HG03469 (cell line): ENCODE data around the gene CDH1.

Source experiments
- ATAC-seq: cut with Tn5 transposase; IDR thresholded peaks from one replicate; pipeline ENCODE4 v1.9.1; 2021; ENCODE audit warnings: mild to moderate bottlenecking, moderate library complexity, moderate number of reproducible peaks; ENCODE audit not compliant: unreplicated experiment

Gene CDH1

DNA sequence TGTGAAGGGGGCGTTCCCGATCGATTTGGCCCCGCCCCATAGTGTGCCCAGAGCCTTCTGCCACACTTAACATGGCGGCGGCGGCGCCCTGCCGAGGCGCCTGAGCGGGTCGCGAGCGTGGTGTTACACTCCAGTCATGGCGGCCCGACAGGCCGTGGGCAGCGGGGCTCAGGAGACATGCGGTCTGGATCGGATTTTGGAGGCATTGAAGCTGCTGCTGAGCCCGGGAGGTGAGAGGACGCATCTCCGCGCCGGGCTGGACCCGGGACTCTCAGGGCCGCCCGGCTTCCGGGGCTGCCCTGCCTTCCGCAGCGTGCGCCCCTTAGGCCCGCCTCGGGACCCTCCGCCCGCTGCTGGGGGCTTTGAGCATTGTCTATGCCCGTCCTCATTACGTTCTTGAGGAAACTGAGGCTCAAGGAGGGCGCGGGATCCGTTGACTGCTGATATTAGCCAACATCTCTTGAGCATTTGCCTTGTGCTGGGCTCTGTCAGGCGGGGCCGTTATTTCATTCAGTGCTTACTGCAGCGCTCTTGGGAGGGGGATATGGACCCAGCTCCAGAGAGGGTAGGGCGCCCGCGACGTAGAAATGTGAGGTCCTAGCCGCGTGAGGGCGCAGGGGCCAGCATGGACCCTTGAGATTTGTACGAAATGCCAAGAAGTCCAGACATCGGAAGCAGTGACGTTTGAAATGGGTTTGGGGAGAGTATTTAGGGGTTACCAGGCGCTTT, 106.6 kb downstream of the CDH1 start, which contains the start of gene TANGO6:
Gene TANGO6 (plus strand): TSS at position 50 of the 729 bp plus-strand sequence. CDS start 87 bp downstream, at position 137.
- ATAC-seq: peak; percentile 60

- no peak for ATAC-seq
Observed at GRCh38 chr16:68844211-68844564, 107.1 kb downstream of the CDH1 start.

- ATAC-seq: no peak
Observed at GRCh38 chr16:68848786-68849185, 111.7 kb downstream of the CDH1 start.

DNA sequence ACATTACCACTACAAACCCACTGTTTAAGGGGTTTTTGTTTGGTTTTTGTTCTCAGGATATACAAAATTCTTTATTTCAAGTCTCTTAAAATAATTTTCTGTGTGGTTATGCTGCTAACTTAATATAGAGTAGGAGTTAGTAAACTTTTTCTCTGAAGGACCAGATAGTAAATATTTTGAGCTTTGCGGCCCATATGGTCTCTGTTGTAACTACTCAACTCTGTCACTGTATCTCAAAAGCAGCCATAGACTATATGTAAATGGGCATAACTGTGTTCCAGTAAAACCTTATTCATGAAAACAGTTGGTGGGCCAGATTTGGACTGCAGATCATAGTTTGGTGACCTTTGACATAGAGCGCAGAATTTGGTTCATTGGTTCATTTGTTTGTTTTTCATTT, 113.4 kb downstream of the CDH1 start:
- ATAC-seq: no peak

GRCh38 chr16:68851601-68852000, 114.5 kb downstream of the CDH1 start:
- ATAC-seq: no peak

DNA sequence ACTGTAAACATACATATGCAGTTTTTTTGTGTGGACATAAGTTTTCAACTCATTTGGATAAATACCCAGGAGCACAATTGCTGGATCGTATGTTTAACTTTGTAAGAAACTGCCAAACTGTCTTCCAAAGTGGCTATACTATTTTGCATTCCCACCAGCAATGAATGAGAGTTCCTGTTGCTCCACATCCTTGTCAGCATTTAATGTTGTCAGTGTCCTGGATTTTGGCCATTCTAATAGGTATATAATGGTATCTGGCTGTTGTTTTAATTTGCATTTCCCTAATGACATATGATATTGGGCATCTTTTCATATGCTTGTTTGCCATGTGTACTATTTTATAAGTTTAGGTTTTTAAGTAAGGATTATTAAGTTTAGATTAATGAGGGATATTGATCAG, 120.4 kb downstream of the CDH1 start:
- ATAC-seq: no peak

DNA sequence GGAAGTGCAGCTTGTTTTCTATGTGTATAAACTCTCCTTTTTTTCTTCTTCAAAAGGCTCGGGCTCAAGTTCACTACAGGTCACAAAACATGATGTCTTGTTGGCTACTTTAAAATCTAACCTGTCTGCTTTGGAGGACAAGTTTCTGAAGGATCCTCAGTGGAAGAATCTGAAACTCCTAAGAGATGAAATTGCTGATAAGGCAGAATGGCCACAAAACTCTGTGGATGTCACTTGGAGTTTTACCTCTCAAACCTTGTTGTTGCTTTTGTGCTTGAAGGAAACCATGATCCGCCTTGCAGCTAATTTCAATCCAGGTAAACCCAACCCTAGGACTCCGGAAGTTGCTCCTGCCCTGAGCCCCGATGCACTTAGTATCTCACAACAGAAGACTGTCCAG, 122.7 kb downstream of the CDH1 start:
- ATAC-seq: no peak

DNA sequence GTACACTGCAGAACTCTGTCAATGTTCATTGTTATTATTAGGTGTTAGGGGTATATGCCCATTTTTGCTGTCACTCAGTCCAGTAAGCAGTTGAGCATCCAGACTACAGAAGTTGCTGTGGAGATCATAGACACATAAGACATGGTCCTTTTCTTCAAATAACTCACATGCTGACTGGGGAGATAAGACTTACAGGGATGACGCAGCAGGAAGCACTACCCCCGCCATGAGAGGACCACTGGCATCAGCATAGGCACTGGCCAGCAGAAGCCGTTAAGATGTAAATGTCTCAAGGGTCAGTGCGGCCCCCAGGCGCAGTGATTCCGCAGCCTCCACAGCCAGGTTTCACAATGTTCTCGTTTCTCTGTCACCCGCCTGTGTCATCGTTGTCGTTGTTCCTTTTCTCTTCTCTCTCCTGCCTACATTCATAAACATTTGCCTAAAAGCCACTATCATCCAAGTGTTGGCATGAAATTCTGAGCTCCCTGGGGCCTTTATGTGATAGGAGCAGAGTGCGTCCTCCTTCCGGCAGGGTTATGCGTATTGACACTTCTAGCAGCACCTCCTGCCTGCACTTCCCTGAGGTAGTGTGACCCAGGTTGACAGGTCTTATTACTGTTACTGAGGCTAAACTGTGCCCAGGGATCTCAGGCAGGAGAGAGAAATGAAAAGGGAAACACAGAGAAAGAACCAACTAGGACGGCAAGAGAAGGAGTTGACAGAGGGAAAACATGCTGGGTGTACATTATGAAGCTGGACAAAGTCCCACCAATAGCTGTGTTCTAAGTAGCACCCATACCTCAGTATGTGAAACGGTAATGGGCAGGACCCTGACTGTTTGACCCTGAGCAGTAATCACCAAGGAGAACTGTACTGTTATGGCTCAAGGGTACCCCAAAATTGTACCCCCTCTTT, 124.1 kb downstream of the CDH1 start:
- ATAC-seq: no peak

DNA sequence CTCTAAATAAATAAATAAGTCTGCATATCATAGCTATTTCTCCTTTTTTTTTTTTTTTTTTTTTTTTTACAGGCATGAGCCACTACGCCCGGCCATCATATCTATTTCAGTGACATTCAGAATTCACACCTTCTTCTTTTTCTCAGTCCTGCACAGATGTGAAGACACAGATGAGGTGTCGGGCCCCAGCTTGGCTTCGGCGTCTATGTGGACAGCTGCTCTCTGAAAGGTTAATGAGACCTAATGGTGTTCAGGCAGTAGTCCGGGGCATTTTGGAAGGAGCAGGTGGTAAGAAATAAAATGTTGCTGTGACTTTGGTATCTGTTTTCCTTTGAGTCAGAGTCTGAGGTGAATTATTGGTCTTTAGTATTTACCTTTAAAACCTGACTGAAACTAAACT, 129.8 kb downstream of the CDH1 start:
- no peak for ATAC-seq

GRCh38 chr16:68869492-68870088, 132.5 kb downstream of the CDH1 start:
- no peak for ATAC-seq

DNA sequence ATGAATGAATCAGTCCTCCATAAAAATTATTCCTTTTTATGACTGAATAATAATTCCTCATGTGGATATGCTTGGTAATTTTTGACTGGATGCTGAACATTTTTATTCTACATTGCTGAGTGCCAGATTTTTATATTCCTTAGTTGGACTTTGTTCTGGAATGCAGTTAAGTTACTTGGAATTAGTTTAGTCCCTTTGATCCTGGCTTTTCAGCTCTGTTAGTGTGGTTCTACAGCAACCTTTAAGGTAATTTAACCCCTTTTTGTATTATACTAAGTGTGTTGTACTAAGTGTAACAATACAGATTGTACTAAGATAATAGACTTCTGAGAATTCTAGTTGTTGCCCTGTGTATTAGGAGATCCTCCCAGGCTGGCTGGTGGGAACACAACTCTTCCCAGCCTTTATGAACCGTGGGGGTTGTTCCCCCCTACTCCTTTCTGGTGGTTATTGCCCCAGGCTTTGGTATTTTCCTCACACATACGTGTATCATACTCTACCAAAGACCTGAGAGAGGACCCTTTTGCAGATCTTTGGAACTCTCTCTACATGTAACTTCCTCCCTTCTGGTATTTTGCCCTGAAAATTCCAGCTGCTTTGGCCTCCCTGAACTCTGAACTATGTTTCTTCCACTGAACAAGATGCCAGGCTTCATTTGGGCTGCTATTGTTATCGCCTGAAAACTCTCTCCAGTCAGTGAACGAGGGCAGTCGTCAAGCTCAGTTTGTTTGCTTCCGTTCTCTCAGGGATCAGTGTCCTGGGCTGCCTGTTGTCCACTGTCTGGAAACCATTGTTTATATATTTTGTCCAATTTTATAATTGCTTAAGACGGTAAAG, 136.8 kb downstream of the CDH1 start:
- no peak for ATAC-seq

DNA sequence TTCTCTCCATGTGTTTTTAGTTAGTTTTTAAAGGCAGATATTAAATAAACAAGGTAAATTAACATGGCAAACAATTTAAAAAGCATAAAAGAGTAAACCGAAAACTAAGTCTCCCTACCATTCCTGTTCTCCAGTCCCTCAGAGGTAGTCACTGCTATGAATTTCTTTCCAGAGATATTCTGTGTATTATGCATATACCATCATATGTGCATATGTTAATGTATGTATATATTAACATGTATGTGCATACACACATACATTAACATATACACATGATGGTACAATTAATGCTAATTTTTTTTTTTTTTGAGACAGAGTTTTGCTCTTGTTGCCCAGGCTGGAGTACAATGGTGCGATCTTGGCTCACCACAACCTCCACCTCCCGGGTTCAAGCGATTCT, 138.8 kb downstream of the CDH1 start:
- no peak for ATAC-seq

DNA sequence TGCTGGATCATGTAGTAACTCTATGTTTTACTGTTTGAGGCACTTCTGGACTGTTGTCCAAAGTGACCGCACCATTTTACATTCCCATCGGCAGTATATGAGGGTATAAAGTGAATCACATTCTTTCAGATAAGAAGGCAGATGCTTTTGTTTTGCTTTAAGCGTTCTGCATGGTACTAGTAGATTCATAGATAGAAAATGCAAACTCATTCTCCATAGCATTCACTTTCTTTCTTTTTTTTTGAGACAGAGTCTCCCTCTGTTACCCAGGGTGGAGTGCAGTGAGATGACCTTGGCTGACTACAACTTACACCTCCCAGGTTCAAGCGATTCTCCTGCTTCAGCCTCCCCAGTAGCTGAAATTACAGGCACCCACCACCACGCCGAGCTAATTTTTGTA, 146.6 kb downstream of the CDH1 start:
- ATAC-seq: no peak

DNA sequence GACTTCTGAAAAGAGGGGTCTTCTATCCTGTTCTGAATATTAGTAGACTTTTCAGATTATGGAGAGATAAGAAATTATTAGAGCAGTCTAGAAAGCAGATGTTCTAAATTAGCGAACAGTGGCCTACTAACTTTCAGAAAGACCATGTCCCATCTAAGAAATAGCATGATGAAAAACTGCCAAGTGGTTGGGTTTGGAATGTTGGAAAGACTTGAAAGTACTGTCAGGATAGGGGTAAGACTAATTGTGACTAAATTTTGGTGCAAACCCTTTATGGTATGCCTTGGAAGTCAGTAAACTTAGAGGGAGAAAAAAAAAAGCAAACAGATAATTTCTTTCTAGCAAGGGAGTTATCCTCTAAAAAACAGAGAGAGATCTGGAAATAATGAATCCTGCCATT, 147.3 kb downstream of the CDH1 start:
- ATAC-seq: no peak
